PC-9 (cell line): Measurements from ENCODE around the gene RBM19. TPM values are rescaled to one million over a fixed set of nuclear protein-coding genes. Genes with fewer than 3 reads are reported as not detected.

ENCODE experiments used
- BruUV-seq: library from RNA; stranded (reverse); fragments of 400-500 nt; replicated peaks from 2 replicates; lab custom pipeline; 2021; lab: Mats Ljungman, UMichigan
- CTCF ChIA-PET: fragments of 300-600 bp; sonication (Branson Sonifier 250); formaldehyde crosslinking; loops from one replicate; lab custom pipeline; 2022; ENCODE audit warnings: antibody characterized with exemption; lab: Charles Lee
- POLR2A ChIA-PET: fragments of 300-600 bp; sonication (Branson Sonifier 250); formaldehyde crosslinking; loops from one replicate; lab custom pipeline; 2022; ENCODE audit warnings: antibody characterized with exemption; ENCODE audit not compliant: unreplicated experiment; lab: Charles Lee
- DNase-seq, 2 experiments: peaks; one replicate each; pipeline versions ENCODE4 v3.0.0 to v3.0.0-alpha.2; 2015 to 2022; ENCODE audit warnings: mixed read lengths in 1 of 2
- H2AFZ ChIP-seq: fragments of 200-600 bp; sonication (generic); 2 replicates; pipeline ENCODE4 v1.8.1; 2017; ENCODE audit warnings: antibody characterized with exemption
- H3F3A ChIP-seq: fragments of 200-600 bp; sonication (generic); 2 replicates; pipeline ENCODE4 v1.8.1; 2017; ENCODE audit warnings: antibody characterized with exemption, mild to moderate bottlenecking, low read depth; ENCODE audit not compliant: insufficient read depth
- H3K27ac ChIP-seq: fragments of 200-600 bp; sonication (generic); 2 replicates; pipeline ENCODE4 v1.6.1; 2016; ENCODE audit warnings: mixed run types
- H3K27me3 ChIP-seq: fragments of 200-600 bp; sonication (generic); 2 replicates; pipeline ENCODE4 v1.6.1; 2016; ENCODE audit warnings: low read depth, mixed run types; ENCODE audit not compliant: insufficient read depth
- H3K36me3 ChIP-seq: fragments of 200-600 bp; sonication (generic); 2 replicates; pipeline ENCODE4 v1.6.1; 2016; ENCODE audit warnings: low read depth, mixed run types
- H3K4me1 ChIP-seq: fragments of 200-600 bp; sonication (generic); replicated peaks from 2 replicates; pipeline ENCODE4 v1.6.1; 2016; ENCODE audit warnings: mixed run types; ENCODE audit not compliant: insufficient read depth
- H3K4me2 ChIP-seq: fragments of 200-600 bp; sonication (generic); 2 replicates; pipeline ENCODE4 v1.6.1; 2017; ENCODE audit warnings: mixed run types
- H3K4me3 ChIP-seq: fragments of 200-600 bp; sonication (generic); 2 replicates; pipeline ENCODE4 v1.6.1; 2016; ENCODE audit warnings: mixed run types
- H3K79me2 ChIP-seq: fragments of 200-600 bp; sonication (generic); 2 replicates; pipeline ENCODE4 v1.6.1; 2017; ENCODE audit warnings: low read depth, mixed run types
- H3K9me2 ChIP-seq: fragments of 200-600 bp; sonication (generic); 2 replicates; pipeline ENCODE4 v1.8.1; 2017; ENCODE audit warnings: mild to moderate bottlenecking; ENCODE audit not compliant: insufficient read depth
- H3K9me3 ChIP-seq: fragments of 200-600 bp; sonication (generic); 2 replicates; pipeline ENCODE4 v1.8.1; 2016; ENCODE audit warnings: low read depth; ENCODE audit not compliant: insufficient read depth
- H4K20me1 ChIP-seq: fragments of 200-600 bp; sonication (generic); 2 replicates; pipeline ENCODE4 v1.8.1; 2017; ENCODE audit not compliant: insufficient read depth
- CTCF ChIP-seq: fragments of 200-600 bp; sonication (generic); conservative IDR thresholded peaks from 2 replicates; pipeline ENCODE4 v1.6.1; 2017; ENCODE audit warnings: mixed run types, antibody characterized with exemption, mild to moderate bottlenecking, moderate library complexity
- EZH2 ChIP-seq: fragments of 200-600 bp; sonication (generic); IDR thresholded peaks from 2 replicates; pipeline ENCODE4 v1.8.0; 2017; ENCODE audit warnings: antibody characterized with exemption, low read depth
- intact Hi-C: fragments of 100-400 bp; cut with micrococcal nuclease; formaldehyde crosslinking; loops from one replicate; pipeline ENCODE4 v1.10.0; 2022; ENCODE audit not compliant: unreplicated experiment
- total RNA-seq: library from RNA; stranded (reverse); gene quantifications from 2 replicates; pipeline ENCODE4 v1.2.3, GENCODE V29; 2021

The RBM19 gene
- total RNA-seq, 1 experiment from 2014 or later = 23.8 TPM

GRCh38 chr12:113960030-113960429, 6.1 kb downstream of the RBM19 start:
- no peak for TF ChIP-seq CTCF
- TF ChIP-seq EZH2 = no peak
- H3K27ac ChIP-seq = no peak overlapping the region
- intact Hi-C loops = no loop called here
- H3K4me2 ChIP-seq = no peak overlapping the region
- peaks cover 17% of the 10 kb centered on the region for H3K79me2 ChIP-seq
- H3K9me2 ChIP-seq = no peaks in the 10 kb centered on the region
- H3K27me3 ChIP-seq = no peaks in the 10 kb centered on the region
- H3F3A ChIP-seq = no peaks in the 10 kb centered on the region
- 0 out of 2 replicates have a peak, but pooled peaks cover 4% of the 10 kb centered on the region for H3K36me3 ChIP-seq
- POLR2A ChIA-PET = no interaction called here
- H3K4me1 ChIP-seq = peaks cover 8% of the 10 kb centered on the region; the same call in 1 of the 2 replicates
- CTCF ChIA-PET = no interaction called here
- no peak for DNase-seq
- no peaks in the 10 kb centered on the region; the same call in 1 of the 2 replicates for H4K20me1 ChIP-seq
- no peak overlapping the region for H2AFZ ChIP-seq
- no peaks in the 10 kb centered on the region for H3K9me3 ChIP-seq
- no TSS peak for BruUV-seq
- H3K4me3 ChIP-seq = no peak overlapping the region

- H3K9me3 ChIP-seq = no peaks in the 10 kb centered on the region
- intact Hi-C loops = no loop called here
- 0 out of 2 replicates have a peak, but pooled peaks cover 4% of the 10 kb centered on the region for H3K36me3 ChIP-seq
- no peak for TF ChIP-seq CTCF
- TF ChIP-seq EZH2 = no peak
- H3K4me3 ChIP-seq = no peak overlapping the region
- no peaks in the 10 kb centered on the region for H3F3A ChIP-seq
- peaks cover 8% of the 10 kb centered on the region for H3K79me2 ChIP-seq
- no peaks in the 10 kb centered on the region for H3K9me2 ChIP-seq
- no TSS peak for BruUV-seq
- H3K27ac ChIP-seq = no peak overlapping the region
- ChIA-PET CTCF (no interaction called here), POLR2A (no interaction called here)
- no peaks in the 10 kb centered on the region; the same call in 1 of the 2 replicates for H4K20me1 ChIP-seq
- H3K4me1 ChIP-seq = no peaks in the 10 kb centered on the region
- no peaks in the 10 kb centered on the region for H3K27me3 ChIP-seq
- H3K4me2 ChIP-seq = no peak overlapping the region
- DNase-seq = no peak
- H2AFZ ChIP-seq = no peak overlapping the region
Measured at GRCh38 chr12:113959096-113959495, 7.0 kb downstream of the RBM19 start.

GRCh38 chr12:113958108-113958507, 8.0 kb downstream of the RBM19 start:
- Histone ChIP-seq H3K9me3 (no peaks in the 10 kb centered on the region), H2AFZ (no peak overlapping the region), H4K20me1 (no peaks in the 10 kb centered on the region; the same call in 1 of the 2 replicates), H3K27me3 (no peaks in the 10 kb centered on the region), H3K9me2 (no peaks in the 10 kb centered on the region), H3K4me3 (no peak overlapping the region), H3K4me1 (no peaks in the 10 kb centered on the region), H3K27ac (no peak overlapping the region), H3F3A (no peaks in the 10 kb centered on the region), H3K79me2 (no peaks in the 10 kb centered on the region), H3K36me3 (0 out of 2 replicates have a peak, but pooled peaks cover 4% of the 10 kb centered on the region), H3K4me2 (no peak overlapping the region)
- ChIA-PET CTCF (no interaction called here), POLR2A (no interaction called here)
- no peak for TF ChIP-seq CTCF
- no peak for TF ChIP-seq EZH2
- no TSS peak for BruUV-seq
- DNase-seq = no peak
- intact Hi-C loops = no loop called here
